ENCODE results near the gene IGF2.

Gene IGF2

DNA sequence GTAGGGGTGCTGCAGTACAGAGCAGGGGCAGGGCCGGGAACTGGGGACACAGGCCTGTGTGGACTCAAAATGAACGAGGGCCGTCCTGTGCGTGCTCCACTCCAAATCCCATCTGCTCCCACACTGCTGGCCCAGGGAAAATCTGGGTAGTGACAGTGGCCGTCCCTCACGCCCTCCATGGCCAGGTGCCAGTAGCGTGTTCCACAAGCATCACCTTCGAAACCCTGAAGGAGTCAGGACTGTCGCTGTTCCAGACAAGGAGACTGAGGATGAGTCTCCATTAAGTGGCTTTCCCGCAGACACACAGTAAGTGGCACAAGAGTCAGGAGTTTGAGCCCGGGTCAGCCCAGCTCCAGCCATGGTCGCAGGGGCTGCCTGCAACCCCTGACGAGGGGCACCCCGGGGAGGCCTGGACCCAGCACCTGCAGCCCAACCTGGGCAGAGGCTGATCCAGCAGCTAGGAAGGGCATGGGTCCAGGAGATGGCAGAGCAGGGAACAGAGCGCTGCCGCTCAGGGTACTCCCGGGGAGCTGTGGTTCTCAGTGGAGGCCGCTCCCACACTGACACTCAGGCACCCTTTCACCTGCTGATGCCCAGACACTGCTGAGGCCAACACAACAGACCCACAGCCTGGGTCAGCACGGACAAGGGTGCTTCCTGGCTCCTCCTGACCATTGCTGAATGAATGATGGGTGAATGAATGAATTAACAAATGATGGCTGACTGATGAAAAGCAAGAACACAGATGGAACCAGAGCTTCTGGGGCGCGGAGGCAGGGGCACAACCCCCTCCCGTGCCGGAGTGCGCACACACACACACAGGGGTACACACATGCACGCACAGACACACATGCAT lies 35.3 kb downstream of the IGF2 start (continued):
- TF ChIP-seq, protein P1, sequence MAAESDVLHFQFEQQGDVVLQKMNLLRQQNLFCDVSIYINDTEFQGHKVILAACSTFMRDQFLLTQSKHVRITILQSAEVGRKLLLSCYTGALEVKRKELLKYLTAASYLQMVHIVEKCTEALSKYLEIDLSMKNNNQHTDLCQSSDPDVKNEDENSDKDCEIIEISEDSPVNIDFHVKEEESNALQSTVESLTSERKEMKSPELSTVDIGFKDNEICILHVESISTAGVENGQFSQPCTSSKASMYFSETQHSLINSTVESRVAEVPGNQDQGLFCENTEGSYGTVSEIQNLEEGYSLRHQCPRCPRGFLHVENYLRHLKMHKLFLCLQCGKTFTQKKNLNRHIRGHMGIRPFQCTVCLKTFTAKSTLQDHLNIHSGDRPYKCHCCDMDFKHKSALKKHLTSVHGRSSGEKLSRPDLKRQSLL (tag by site-specific recombination; IDR thresholded peaks at IDR 0.05), result no peak
- no peak for TF ChIP-seq GLIS1 (tag by site-specific recombination; IDR thresholded peaks at IDR 0.05)

DNA sequence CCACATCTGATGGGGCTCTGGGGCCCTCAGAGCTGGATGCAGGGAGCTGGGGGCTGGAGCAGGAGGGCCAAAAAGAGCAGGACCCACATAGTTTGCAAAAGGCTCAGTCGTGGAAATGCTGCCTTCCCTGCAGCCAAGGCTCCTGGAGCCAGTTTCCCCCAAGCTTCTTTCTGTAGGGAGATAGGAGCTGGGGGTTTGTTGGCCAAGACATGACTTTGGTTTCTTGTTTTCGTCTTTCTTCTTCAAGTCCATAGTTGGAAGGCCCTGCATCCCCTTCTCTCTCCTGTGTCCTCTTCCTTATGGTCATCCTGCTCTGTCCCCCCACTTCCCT lies 36.3 kb downstream of the IGF2 start:
- TF ChIP-seq WT1 (tag by site-specific recombination; IDR thresholded peaks at IDR 0.05) (no peak), ZNF426 (tag by site-specific recombination; IDR thresholded peaks at IDR 0.05) (no peak), FEZF1 (tag by site-specific recombination; IDR thresholded peaks at IDR 0.05) (no peak), ZNF274 (IDR thresholded peaks at IDR 0.05; ENCODE audit: low read length) (no peak), ZNF274 (tag by site-specific recombination; IDR thresholded peaks at IDR 0.05; ENCODE audit: borderline replicate concordance) (no peak), ZNF391 (tag by site-specific recombination; IDR thresholded peaks at IDR 0.05; ENCODE audit: borderline replicate concordance, low read depth) (no peak), ZNF621 (tag by site-specific recombination; IDR thresholded peaks at IDR 0.05) (no peak), ZNF266 (tag by site-specific recombination; IDR thresholded peaks at IDR 0.05; ENCODE audit: low read depth) (no peak), ZNF623 (tag by site-specific recombination; IDR thresholded peaks at IDR 0.05) (no peak), ZNF48 (tag by site-specific recombination; IDR thresholded peaks at IDR 0.05) (no peak), ZBTB17 (tag by site-specific recombination; IDR thresholded peaks at IDR 0.05) (no peak), KLF10 (tag by site-specific recombination; IDR thresholded peaks at IDR 0.05) (no peak), ZNF785 (tag by site-specific recombination; IDR thresholded peaks at IDR 0.05) (no peak), OVOL3 (tag by site-specific recombination; IDR thresholded peaks at IDR 0.05) (no peak)
- TF ChIP-seq, protein P2, sequence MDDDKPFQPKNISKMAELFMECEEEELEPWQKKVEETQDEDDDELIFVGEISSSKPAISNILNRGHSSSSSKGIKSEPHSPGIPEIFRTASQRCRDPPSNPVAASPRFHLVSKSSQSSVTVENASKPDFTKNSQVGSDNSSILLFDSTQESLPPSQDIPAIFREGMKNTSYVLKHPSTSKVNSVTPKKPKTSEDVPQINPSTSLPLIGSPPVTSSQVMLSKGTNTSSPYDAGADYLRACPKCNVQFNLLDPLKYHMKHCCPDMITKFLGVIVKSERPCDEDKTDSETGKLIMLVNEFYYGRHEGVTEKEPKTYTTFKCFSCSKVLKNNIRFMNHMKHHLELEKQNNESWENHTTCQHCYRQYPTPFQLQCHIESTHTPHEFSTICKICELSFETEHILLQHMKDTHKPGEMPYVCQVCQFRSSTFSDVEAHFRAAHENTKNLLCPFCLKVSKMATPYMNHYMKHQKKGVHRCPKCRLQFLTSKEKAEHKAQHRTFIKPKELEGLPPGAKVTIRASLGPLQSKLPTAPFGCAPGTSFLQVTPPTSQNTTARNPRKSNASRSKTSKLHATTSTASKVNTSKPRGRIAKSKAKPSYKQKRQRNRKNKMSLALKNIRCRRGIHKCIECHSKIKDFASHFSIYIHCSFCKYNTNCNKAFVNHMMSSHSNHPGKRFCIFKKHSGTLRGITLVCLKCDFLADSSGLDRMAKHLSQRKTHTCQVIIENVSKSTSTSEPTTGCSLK (tag by site-specific recombination; IDR thresholded peaks at IDR 0.05), result no peak
- H3K36me3 ChIP-seq (ENCODE audit: control insufficient read depth in 2 of 2, insufficient read depth in 1 of 2, low read length in 2 of 2), result no peaks in the 10 kb centered on the region
- H3K4me1 ChIP-seq (ENCODE audit: control insufficient read depth, insufficient read depth, low read length), result no peaks in the 10 kb centered on the region; the same call in 1 of the 2 replicates
- ChIA-PET CTCF (no interaction called here), POLR2A (no interaction called here)
- H3K27ac ChIP-seq (ENCODE audit: extremely low read depth, low read depth, low read length), result no peak overlapping the region
- H3K4me3 ChIP-seq (ENCODE audit: low read depth, low read length), result no peak overlapping the region
- H3K9me3 ChIP-seq (ENCODE audit: control insufficient read depth, insufficient read depth, low read depth, low read length), result no peaks in the 10 kb centered on the region

DNA sequence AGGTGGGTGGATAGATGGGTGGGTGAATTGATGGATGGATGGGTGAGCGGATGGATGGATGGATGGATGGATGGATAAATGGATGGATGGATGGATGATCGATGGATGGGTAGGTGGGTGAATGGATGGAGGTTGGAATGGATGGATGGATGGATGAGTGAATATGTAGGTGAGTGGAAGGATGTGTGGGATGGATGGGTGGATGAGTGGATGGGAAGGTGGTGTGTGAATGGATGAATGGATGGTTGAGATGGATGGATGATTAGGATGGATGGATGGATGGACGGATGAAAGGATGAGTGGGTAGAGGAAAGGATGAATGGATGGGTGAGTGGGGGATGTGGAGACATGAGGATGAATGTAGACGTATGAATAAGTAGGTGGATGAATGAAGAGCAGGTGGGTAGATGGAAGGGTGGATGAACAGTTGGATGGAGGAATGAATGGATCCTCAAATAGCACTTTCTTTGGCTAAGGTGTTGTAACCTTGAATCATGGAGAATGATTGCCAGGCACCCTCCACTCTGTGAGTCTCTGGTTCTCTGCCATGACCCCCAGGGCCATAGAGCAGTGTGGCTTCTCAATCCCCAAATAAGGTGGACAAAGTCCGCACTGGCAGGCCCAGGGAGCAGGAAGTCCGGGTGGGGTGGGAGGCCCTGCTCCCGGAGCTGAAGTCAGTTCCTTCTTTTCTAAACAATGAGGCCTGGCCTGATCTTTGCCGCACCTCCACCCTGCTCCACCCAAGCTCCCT lies 36.9 kb downstream of the IGF2 start:
- Histone ChIP-seq H3K9me3 (ENCODE audit: control insufficient read depth, insufficient read depth, low read depth, low read length) (no peaks in the 10 kb centered on the region), H3K4me3 (ENCODE audit: low read depth, low read length) (no peak overlapping the region), H3K27ac (ENCODE audit: extremely low read depth, low read depth, low read length) (no peak overlapping the region), H3K36me3 (ENCODE audit: control insufficient read depth in 2 of 2, insufficient read depth in 1 of 2, low read length in 2 of 2) (no peaks in the 10 kb centered on the region), H3K4me1 (ENCODE audit: control insufficient read depth, insufficient read depth, low read length) (no peaks in the 10 kb centered on the region; the same call in 1 of the 2 replicates)
- CTCF ChIA-PET, result no interaction called here
- POLR2A ChIA-PET, result no interaction called here
- TF ChIP-seq ZBTB17 (tag by site-specific recombination; IDR thresholded peaks at IDR 0.05), result peak; percentile 89
- TF ChIP-seq, protein P3, sequence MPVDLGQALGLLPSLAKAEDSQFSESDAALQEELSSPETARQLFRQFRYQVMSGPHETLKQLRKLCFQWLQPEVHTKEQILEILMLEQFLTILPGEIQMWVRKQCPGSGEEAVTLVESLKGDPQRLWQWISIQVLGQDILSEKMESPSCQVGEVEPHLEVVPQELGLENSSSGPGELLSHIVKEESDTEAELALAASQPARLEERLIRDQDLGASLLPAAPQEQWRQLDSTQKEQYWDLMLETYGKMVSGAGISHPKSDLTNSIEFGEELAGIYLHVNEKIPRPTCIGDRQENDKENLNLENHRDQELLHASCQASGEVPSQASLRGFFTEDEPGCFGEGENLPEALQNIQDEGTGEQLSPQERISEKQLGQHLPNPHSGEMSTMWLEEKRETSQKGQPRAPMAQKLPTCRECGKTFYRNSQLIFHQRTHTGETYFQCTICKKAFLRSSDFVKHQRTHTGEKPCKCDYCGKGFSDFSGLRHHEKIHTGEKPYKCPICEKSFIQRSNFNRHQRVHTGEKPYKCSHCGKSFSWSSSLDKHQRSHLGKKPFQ (tag by site-specific recombination; IDR thresholded peaks at IDR 0.05), result no peak
- peak; percentile 97 for TF ChIP-seq ZNF366 (tag by site-specific recombination; conservative IDR thresholded peaks at IDR 0.05)
- TF ChIP-seq, protein P4, sequence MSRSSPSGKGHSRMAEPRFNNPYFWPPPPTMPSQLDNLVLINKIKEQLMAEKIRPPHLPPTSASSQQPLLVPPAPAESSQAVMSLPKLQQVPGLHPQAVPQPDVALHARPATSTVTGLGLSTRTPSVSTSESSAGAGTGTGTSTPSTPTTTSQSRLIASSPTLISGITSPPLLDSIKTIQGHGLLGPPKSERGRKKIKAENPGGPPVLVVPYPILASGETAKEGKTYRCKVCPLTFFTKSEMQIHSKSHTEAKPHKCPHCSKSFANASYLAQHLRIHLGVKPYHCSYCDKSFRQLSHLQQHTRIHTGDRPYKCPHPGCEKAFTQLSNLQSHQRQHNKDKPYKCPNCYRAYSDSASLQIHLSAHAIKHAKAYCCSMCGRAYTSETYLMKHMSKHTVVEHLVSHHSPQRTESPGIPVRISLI (tag by site-specific recombination; IDR thresholded peaks at IDR 0.05), result no peak
- TF ChIP-seq EGR2 (tag by site-specific recombination; IDR thresholded peaks at IDR 0.05; ENCODE audit: low read depth), result peak; percentile 76
- TF ChIP-seq ZFHX2 (tag by site-specific recombination; conservative IDR thresholded peaks at IDR 0.05), result peak; percentile 48; the same call in 1 of the 2 replicates

Measured in HEK293 (cell line).